Measurements from ENCODE around the gene ADD1.

DNA sequence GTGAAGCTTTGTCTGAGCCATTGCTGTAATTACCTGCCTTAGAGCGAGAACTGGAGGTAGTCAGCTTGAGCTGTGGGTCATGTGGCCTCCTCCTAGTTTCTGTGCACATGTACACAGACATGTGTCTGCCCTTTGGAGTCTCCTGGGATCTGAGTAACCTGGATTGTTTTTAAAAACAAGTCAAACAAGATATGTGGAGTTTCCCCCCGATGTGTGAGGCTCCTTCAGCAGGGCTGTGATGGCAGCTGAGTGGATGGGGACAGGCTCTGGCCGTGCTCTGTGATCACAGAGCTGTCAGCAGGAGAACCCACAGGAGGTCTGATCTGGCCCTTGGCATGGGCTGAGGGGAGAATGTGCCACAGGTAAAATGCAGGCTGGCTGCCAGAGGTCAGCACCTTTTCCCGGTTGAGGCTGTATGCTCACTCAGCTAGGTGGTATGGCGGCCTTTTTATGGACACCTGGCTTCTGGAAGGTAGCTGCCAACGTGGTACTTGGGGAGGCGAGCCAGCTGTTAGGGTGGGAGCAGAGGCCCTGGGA is 81.2 kb downstream of the ADD1 start:
- TF ChIP-seq, protein P1, sequence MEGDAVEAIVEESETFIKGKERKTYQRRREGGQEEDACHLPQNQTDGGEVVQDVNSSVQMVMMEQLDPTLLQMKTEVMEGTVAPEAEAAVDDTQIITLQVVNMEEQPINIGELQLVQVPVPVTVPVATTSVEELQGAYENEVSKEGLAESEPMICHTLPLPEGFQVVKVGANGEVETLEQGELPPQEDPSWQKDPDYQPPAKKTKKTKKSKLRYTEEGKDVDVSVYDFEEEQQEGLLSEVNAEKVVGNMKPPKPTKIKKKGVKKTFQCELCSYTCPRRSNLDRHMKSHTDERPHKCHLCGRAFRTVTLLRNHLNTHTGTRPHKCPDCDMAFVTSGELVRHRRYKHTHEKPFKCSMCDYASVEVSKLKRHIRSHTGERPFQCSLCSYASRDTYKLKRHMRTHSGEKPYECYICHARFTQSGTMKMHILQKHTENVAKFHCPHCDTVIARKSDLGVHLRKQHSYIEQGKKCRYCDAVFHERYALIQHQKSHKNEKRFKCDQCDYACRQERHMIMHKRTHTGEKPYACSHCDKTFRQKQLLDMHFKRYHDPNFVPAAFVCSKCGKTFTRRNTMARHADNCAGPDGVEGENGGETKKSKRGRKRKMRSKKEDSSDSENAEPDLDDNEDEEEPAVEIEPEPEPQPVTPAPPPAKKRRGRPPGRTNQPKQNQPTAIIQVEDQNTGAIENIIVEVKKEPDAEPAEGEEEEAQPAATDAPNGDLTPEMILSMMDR (conservative IDR thresholded peaks at IDR 0.05 in 1 of 2, IDR thresholded peaks at IDR 0.05 in 1 of 2; ENCODE audit: low read depth in 1 of 2, low read length in 2 of 2): no peak
- TF ChIP-seq EZH2 (IDR thresholded peaks at IDR 0.05; ENCODE audit: low read length, missing control alignments): no peak

Data from fibroblast of lung (primary cell).